Trophoblast cell (in vitro differentiated cells and primary cell): Measurements from ENCODE around the gene ZNF593.

Experiments used
- DNase-seq, 2 donors: peaks; one replicate each; pipeline ENCODE4 v3.0.0-alpha.2; 2016
- H2AFZ ChIP-seq: 2 replicates; pipeline ENCODE4 v1.6.1; 2013; ENCODE audit warnings: low read length, moderate library complexity, mild to moderate bottlenecking; ENCODE audit not compliant: insufficient read depth, poor library complexity
- H2AK5ac ChIP-seq: 2 replicates; pipeline ENCODE4 v1.6.1; 2013; ENCODE audit warnings: mild to moderate bottlenecking, low read length
- H2BK120ac ChIP-seq: 2 replicates; pipeline ENCODE4 v1.6.1; 2013; ENCODE audit warnings: low read length, mild to moderate bottlenecking, moderate library complexity; ENCODE audit not compliant: insufficient read depth, poor library complexity
- H2BK12ac ChIP-seq: 2 replicates; pipeline ENCODE4 v1.6.1; 2013; ENCODE audit warnings: mild to moderate bottlenecking, low read length, moderate library complexity
- H2BK5ac ChIP-seq: 2 replicates; pipeline ENCODE4 v1.6.1; 2013; ENCODE audit warnings: low read length, low read depth, moderate library complexity, mild to moderate bottlenecking; ENCODE audit not compliant: poor library complexity
- H3K14ac ChIP-seq: 2 replicates; pipeline ENCODE4 v1.6.1; 2013; ENCODE audit warnings: mild to moderate bottlenecking, low read length
- H3K18ac ChIP-seq: 2 replicates; pipeline ENCODE4 v1.6.1; 2013; ENCODE audit warnings: mild to moderate bottlenecking, low read length
- H3K23ac ChIP-seq: 2 replicates; pipeline ENCODE4 v1.6.1; 2013; ENCODE audit warnings: low read length
- H3K27ac ChIP-seq: 2 replicates; pipeline ENCODE4 v1.5.1; 2013; ENCODE audit warnings: low read depth, mild to moderate bottlenecking, inconsistent platforms, low read length, moderate library complexity
- H3K27me3 ChIP-seq: 2 replicates; pipeline ENCODE4 v1.6.1; 2013; ENCODE audit warnings: inconsistent platforms, mild to moderate bottlenecking, low read length, moderate library complexity; ENCODE audit not compliant: insufficient read depth
- H3K36me3 ChIP-seq, 2 experiments: 1 replicate in 1 of 2; 2 replicates in 1 of 2; pipeline ENCODE4 v1.6.1; 2013; ENCODE audit warnings: low read length in 2 of 2, mild to moderate bottlenecking in 2 of 2, moderate library complexity in 1 of 2; ENCODE audit not compliant: insufficient read depth in 2 of 2, control insufficient read depth in 1 of 2
- H3K4ac ChIP-seq: 2 replicates; pipeline ENCODE4 v1.6.1; 2013; ENCODE audit warnings: low read depth, mild to moderate bottlenecking, low read length, moderate library complexity
- H3K4me1 ChIP-seq, 2 experiments: 1 replicate in 1 of 2; 2 replicates in 1 of 2; pipeline ENCODE4 v1.6.1; 2013; ENCODE audit warnings: low read length in 2 of 2, mild to moderate bottlenecking in 2 of 2, moderate library complexity in 1 of 2; ENCODE audit not compliant: insufficient read depth in 2 of 2, control insufficient read depth in 1 of 2
- H3K4me2 ChIP-seq: 2 replicates; pipeline ENCODE4 v1.6.1; 2013; ENCODE audit warnings: inconsistent platforms, mild to moderate bottlenecking, low read length, moderate library complexity
- H3K4me3 ChIP-seq: 2 replicates; pipeline ENCODE4 v1.5.1; 2013; ENCODE audit warnings: mild to moderate bottlenecking, low read depth, low read length, inconsistent platforms
- H3K79me1 ChIP-seq: one replicate; pipeline ENCODE4 v1.6.1; 2013; ENCODE audit warnings: low read length
- H3K79me2 ChIP-seq: 2 replicates; pipeline ENCODE4 v1.6.1; 2013; ENCODE audit warnings: low read length, mild to moderate bottlenecking; ENCODE audit not compliant: control insufficient read depth, insufficient read depth, poor library complexity
- H3K9ac ChIP-seq: 2 replicates; pipeline ENCODE4 v1.6.1; 2013; ENCODE audit warnings: mild to moderate bottlenecking, low read length
- H3K9me3 ChIP-seq: 2 replicates; pipeline ENCODE4 v1.6.1; 2013; ENCODE audit warnings: low read depth, mild to moderate bottlenecking, control low read depth, inconsistent platforms, low read length; ENCODE audit not compliant: insufficient read depth
- H4K12ac ChIP-seq: 2 replicates; pipeline ENCODE4 v1.6.1; 2013; ENCODE audit warnings: low read depth, mild to moderate bottlenecking, low read length, moderate library complexity
- H4K8ac ChIP-seq: 2 replicates; pipeline ENCODE4 v1.6.1; 2013; ENCODE audit warnings: low read depth, mild to moderate bottlenecking, low read length, moderate library complexity
- H4K91ac ChIP-seq: one replicate; pipeline ENCODE4 v1.6.1; 2013; ENCODE audit warnings: low read depth, mild to moderate bottlenecking, low read length, moderate library complexity
- WGBS: extraction: QIAGEN DNeasy Blood & Tissue Kit; methylation state at CpG from one replicate; pipeline ENCODE4 v1.1.7; 2013; ENCODE audit warnings: missing lambda C conversion rate; ENCODE audit not compliant: insufficient read length, insufficient coverage; ENCODE audit errors: extremely low coverage; 5-methylcytosine and 5-hydroxymethylcytosine counted together

ZNF593 gene

DNA sequence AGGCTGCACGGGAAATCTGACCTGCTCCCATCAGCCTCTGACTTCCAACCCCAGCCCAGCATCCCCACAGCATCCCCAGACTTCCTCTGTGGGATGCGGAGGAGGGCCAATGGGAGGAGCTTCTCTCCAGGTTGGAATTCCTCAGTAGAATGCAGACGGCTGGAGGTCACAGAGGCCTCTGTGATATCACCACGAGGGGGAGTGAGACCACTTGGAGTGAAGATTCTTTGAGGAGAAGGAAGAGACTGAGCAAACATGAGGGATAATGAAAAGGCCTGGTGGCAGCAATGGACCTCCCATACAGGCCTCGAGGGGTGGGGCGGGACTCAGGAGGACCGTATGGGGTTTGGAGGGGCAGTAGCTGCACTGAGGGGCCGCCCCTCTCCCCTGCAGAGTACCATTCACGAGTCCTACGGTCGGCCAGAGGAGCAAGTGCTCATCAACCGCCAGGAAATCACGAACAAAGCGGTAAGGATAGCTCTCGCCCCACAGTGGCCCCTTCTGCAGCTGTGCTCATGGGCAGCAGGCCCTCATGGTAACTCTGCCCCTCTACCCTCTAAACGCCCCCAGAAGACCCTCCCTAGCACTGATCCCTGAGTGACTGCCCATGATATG, 20.8 kb downstream of the ZNF593 start, which contains the start of gene CATSPER4:
Gene CATSPER4 (plus strand): TSS at position 230 of the 615 bp plus-strand sequence. CDS start 26 bp downstream, at position 256.
- Histone ChIP-seq H2AFZ (no peak within 1 kb of the TSS), H4K91ac (no peak within 1 kb of the TSS), H3K79me1 (no peaks in the 10 kb centered on the region), H4K12ac (no peak within 1 kb of the TSS), H4K8ac (peak within 1 kb of the TSS; percentile 13), H3K79me2 (no peaks in the 10 kb centered on the region), H3K23ac (peak within 1 kb of the TSS; percentile 61), H3K4ac (no peak within 1 kb of the TSS), H3K18ac (no peak within 1 kb of the TSS), H2AK5ac (no peak within 1 kb of the TSS), H3K9ac (peak within 1 kb of the TSS; percentile 32), H2BK5ac (no peak within 1 kb of the TSS), H3K9me3 (peaks cover 2% of the 10 kb centered on the region), H3K4me3 (no peak within 1 kb of the TSS), H3K14ac (no peak within 1 kb of the TSS), H2BK12ac (no peak within 1 kb of the TSS), H3K4me2 (no peak within 1 kb of the TSS), H3K36me3 (peaks cover 21 to 27% of the 10 kb centered on the region in 2 experiments), H3K27me3 (no peaks in the 10 kb centered on the region), H2BK120ac (no peak within 1 kb of the TSS), H3K27ac (no peak within 1 kb of the TSS), H3K4me1 (no peaks in the 10 kb centered on the region)
- DNase-seq = peak; percentile 58 to 73
- no CpG with 5 or more reads among the region's 16 CpGs for WGBS

DNA sequence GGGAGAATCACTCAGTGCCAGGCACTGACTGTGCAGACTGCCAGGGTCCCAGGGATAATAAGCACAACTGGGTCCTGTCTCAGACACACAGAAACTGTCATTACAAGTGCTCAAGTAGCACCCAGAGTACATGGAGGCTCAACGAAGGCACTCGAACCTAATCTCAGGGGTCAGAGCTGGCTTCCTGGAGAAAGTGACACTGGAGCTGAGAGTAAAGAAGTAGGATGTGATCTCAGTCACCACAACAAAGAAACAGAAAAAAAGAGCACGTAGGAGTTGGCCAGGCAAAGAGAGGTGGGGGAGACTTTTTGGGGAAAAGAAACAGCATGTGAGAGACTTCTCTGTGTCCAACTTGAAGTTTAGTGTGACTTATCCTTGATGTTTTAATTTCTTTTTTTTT, 22.0 kb downstream of the ZNF593 start:
- no CpG with 5 or more reads among the region's 3 CpGs for WGBS
- H2BK5ac ChIP-seq = no peak overlapping the region

DNA sequence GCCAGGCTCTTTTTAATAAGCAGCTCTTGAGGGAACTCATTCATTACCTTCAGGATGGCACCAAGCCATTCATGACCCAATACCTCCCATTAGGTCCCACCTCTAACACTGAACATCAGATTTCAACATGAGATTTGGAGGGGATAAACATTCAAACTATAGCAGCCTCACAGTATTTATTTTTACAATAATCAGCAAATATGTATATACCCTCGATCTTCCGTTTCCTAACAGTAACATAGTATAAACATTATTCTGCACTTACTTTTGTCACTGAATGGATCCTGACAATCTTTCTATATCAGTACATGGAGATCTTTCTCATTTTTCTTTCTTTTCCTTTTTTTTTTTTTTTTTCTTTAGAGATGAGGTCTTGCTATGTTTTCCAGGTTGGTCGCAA, 26.1 kb downstream of the ZNF593 start:
- no peaks in the 10 kb centered on the region for H3K79me1 ChIP-seq
- WGBS = no CpG with 5 or more reads among the region's 3 CpGs
- no peaks in the 10 kb centered on the region for H3K79me2 ChIP-seq
- H4K8ac ChIP-seq = no peak overlapping the region
- no peak overlapping the region for H2BK12ac ChIP-seq
- H3K4me1 ChIP-seq = peaks cover 2 to 3% of the 10 kb centered on the region in 2 experiments
- H3K9ac ChIP-seq = no peak overlapping the region
- no peak overlapping the region for H3K4me3 ChIP-seq
- H3K27me3 ChIP-seq = no peaks in the 10 kb centered on the region
- H4K91ac ChIP-seq = no peak overlapping the region
- no peak overlapping the region for H2BK120ac ChIP-seq
- no peak overlapping the region for H3K14ac ChIP-seq
- H3K27ac ChIP-seq = no peak overlapping the region
- no peak overlapping the region for H2BK5ac ChIP-seq
- H2AK5ac ChIP-seq = no peak overlapping the region
- no peak overlapping the region for H3K18ac ChIP-seq
- no peak overlapping the region for H3K23ac ChIP-seq
- peaks cover 2% of the 10 kb centered on the region for H3K9me3 ChIP-seq
- no peak overlapping the region for H3K4ac ChIP-seq
- no peak overlapping the region for H2AFZ ChIP-seq
- no peaks in the 10 kb centered on the region for H3K36me3 ChIP-seq
- no peak for DNase-seq
- H3K4me2 ChIP-seq = no peak overlapping the region
- H4K12ac ChIP-seq = no peak overlapping the region

More for the DNA sequence above, 22.0 kb downstream of the ZNF593 start:
- Histone ChIP-seq H3K4me1 (no peaks in the 10 kb centered on the region), H3K9ac (no peak overlapping the region), H3K79me1 (no peaks in the 10 kb centered on the region), H2AFZ (no peak overlapping the region), H3K14ac (no peak overlapping the region), H4K91ac (no peak overlapping the region), H3K23ac (no peak overlapping the region), H2BK12ac (no peak overlapping the region), H3K27ac (no peak overlapping the region), H2BK120ac (no peak overlapping the region), H3K18ac (no peak overlapping the region), H3K27me3 (no peaks in the 10 kb centered on the region), H2AK5ac (no peak overlapping the region), H3K79me2 (no peaks in the 10 kb centered on the region), H3K9me3 (peaks cover 2% of the 10 kb centered on the region), H3K36me3 (peaks cover 19 to 22% of the 10 kb centered on the region in 2 experiments), H4K12ac (no peak overlapping the region), H3K4me2 (no peak overlapping the region), H3K4me3 (no peak overlapping the region), H4K8ac (no peak overlapping the region), H3K4ac (no peak overlapping the region)
- DNase-seq = no peak

DNA sequence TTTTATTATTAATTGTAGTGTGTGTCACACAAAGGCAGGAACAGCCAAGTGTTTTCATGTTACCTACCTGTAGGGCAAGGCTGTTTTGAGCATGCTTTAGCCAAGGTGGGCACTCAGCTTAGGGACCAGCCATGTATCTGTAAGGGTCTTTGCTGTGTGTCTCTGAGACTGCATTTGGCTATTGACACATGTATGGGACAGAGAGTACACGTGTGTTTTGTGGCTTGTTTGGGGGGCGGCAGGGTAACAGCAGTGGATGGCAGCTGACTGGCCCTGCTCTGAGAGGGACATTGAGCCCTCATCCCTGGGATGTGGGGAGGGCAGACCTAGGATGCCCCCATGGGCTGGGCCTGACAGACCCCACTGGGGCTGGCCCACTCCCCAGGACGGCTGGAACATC, 27.6 kb downstream of the ZNF593 start:
- Histone ChIP-seq H3K9me3 (no peaks in the 10 kb centered on the region), H3K79me2 (no peaks in the 10 kb centered on the region), H3K9ac (no peak overlapping the region), H3K18ac (no peak overlapping the region), H3K4me3 (no peak overlapping the region), H4K8ac (no peak overlapping the region), H2AK5ac (no peak overlapping the region), H3K27ac (no peak overlapping the region), H4K12ac (no peak overlapping the region), H3K27me3 (no peaks in the 10 kb centered on the region), H2BK12ac (no peak overlapping the region), H3K4ac (no peak overlapping the region), H3K36me3 (no peaks in the 10 kb centered on the region), H4K91ac (no peak overlapping the region), H3K4me2 (no peak overlapping the region), H3K14ac (no peak overlapping the region), H2BK120ac (no peak overlapping the region), H3K23ac (no peak overlapping the region), H3K79me1 (peaks cover 2% of the 10 kb centered on the region), H3K4me1 (peaks cover 9% of the 10 kb centered on the region in 2 experiments), H2AFZ (no peak overlapping the region), H2BK5ac (no peak overlapping the region)
- no peak for DNase-seq
- no CpG with 5 or more reads among the region's 3 CpGs for WGBS
